ENCODE results near the gene TRPM8. TPM values are rescaled to one million over a fixed set of nuclear protein-coding genes. Genes with fewer than 3 reads are reported as not detected.

The TRPM8 gene
- total and polyA plus RNA-seq, 2 donors: 0.19 to 0.59 TPM

DNA sequence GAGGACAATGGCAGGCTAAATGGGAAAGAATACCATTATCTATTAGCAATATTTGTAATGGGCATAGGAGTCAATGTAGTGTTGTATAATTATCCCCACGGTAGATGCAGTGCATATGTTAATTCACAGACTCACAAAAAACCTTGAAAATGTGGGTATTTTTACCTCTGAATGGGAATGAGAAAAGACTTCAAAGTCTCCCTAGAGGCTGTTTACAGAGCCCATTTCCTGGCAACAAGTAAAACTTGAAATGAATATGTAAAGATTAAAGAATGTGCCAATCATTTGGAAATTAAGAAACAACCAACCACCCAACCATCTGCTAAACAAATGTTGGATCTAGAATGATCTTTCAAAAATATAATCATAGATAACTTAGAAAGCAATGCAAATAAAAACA lies 27.1 kb downstream of the TRPM8 start:
- Histone ChIP-seq H3K4me1 (ENCODE audit: control insufficient read depth in 2 of 2, insufficient read depth in 2 of 2, low read length in 2 of 2) (no peaks in the 10 kb centered on the region), H3K27me3 (ENCODE audit: control insufficient read depth in 2 of 2, insufficient read depth in 1 of 2, low read length in 1 of 2) (peaks cover 10 to 14% of the 10 kb centered on the region in 2 donors), H3K4me3 (ENCODE audit: low read length in 2 of 2) (no peak overlapping the region), H3K36me3 (ENCODE audit: control insufficient read depth in 2 of 2, insufficient read depth in 2 of 2, low read length in 1 of 2) (no peaks in the 10 kb centered on the region), H3K27ac (ENCODE audit: low read depth in 1 of 2, low read length in 1 of 2) (no peak overlapping the region), H3K9me3 (ENCODE audit: control insufficient read depth in 2 of 2, insufficient read depth in 1 of 2, low read length in 1 of 2) (no peaks in the 10 kb centered on the region)
- DNase-seq (ENCODE audit: low read depth in 6 of 9, low spot score in 9 of 9): no peak
- WGBS: 90% methylated on average over 1 of the region's 1 CpG

DNA sequence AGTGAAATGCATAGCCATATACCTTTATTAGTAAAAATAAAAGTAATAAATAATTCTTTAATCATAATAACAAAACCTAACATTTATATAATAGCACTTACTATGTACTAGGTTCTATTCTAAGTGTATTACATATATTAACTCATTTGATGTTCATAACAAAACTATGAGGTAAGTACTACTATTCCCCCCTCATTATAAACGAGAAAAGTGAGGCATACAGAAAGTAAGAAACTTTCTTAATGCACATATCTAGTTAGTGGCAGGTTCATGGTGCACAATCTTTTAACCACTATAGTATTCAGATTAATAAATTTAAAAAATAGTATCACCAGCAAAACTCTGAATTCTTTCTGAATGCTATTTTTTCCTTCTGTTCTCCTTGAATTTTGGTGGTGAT lies 27.5 kb downstream of the TRPM8 start:
- WGBS: 86% methylated on average over 1 of the region's 1 CpG
- Histone ChIP-seq H3K27me3 (ENCODE audit: control insufficient read depth in 2 of 2, insufficient read depth in 1 of 2, low read length in 1 of 2) (peaks cover 8 to 11% of the 10 kb centered on the region in 2 donors), H3K36me3 (ENCODE audit: control insufficient read depth in 2 of 2, insufficient read depth in 2 of 2, low read length in 1 of 2) (no peaks in the 10 kb centered on the region)

DNA sequence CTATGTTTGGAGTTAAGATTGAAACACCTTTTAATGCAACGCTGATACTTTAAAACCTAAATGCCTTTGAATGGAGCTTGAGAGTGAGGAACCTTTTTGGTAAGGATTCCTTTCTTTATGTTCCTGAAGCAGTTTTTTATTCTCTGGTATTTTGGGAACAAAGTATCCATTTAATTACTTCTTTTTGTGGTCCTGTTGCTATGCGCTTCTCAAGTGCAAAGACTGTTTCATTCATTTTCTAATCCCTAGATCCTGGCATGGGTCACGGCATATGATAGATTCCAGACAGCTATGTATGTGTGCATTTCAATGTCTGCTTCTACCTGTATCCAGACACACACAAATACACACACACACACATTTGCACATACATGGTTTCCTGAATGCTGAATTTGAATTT lies 28.0 kb downstream of the TRPM8 start:
- 96% methylated on average over 3 of the region's 3 CpGs for WGBS
- H3K27me3 ChIP-seq (ENCODE audit: control insufficient read depth in 2 of 2, insufficient read depth in 1 of 2, low read length in 1 of 2): peaks cover 5 to 9% of the 10 kb centered on the region in 2 donors
- H3K9me3 ChIP-seq (ENCODE audit: control insufficient read depth in 2 of 2, insufficient read depth in 1 of 2, low read length in 1 of 2): no peaks in the 10 kb centered on the region
- H3K4me3 ChIP-seq (ENCODE audit: low read length in 2 of 2): no peak overlapping the region
- H3K27ac ChIP-seq (ENCODE audit: low read depth in 1 of 2, low read length in 1 of 2): no peak overlapping the region
- no peak for DNase-seq (ENCODE audit: low read depth in 6 of 9, low spot score in 9 of 9)
- H3K36me3 ChIP-seq (ENCODE audit: control insufficient read depth in 2 of 2, insufficient read depth in 2 of 2, low read length in 1 of 2): no peaks in the 10 kb centered on the region
- no peaks in the 10 kb centered on the region for H3K4me1 ChIP-seq (ENCODE audit: control insufficient read depth in 2 of 2, insufficient read depth in 2 of 2, low read length in 2 of 2)

More for the DNA sequence above, 27.5 kb downstream of the TRPM8 start:
- H3K4me3 ChIP-seq (ENCODE audit: low read length in 2 of 2): no peak overlapping the region
- H3K27ac ChIP-seq (ENCODE audit: low read depth in 1 of 2, low read length in 1 of 2): no peak overlapping the region
- H3K4me1 ChIP-seq (ENCODE audit: control insufficient read depth in 2 of 2, insufficient read depth in 2 of 2, low read length in 2 of 2): no peaks in the 10 kb centered on the region
- no peak for DNase-seq (ENCODE audit: low read depth in 6 of 9, low spot score in 9 of 9)
- H3K9me3 ChIP-seq (ENCODE audit: control insufficient read depth in 2 of 2, insufficient read depth in 1 of 2, low read length in 1 of 2): no peaks in the 10 kb centered on the region

GRCh38 chr2:233950078-233950825 lies 33.1 kb downstream of the TRPM8 start:
- H3K27me3 ChIP-seq (ENCODE audit: control insufficient read depth in 2 of 2, insufficient read depth in 1 of 2, low read length in 1 of 2): no peaks in the 10 kb centered on the region
- WGBS: 87% methylated on average over 13 of the region's 13 CpGs

GRCh38 chr2:233952335-233952734 lies 35.2 kb downstream of the TRPM8 start:
- no peak overlapping the region for H3K27ac ChIP-seq (ENCODE audit: low read depth in 1 of 2, low read length in 1 of 2)
- 84% methylated on average over 7 of the region's 7 CpGs for WGBS
- no peaks in the 10 kb centered on the region for H3K27me3 ChIP-seq (ENCODE audit: control insufficient read depth in 2 of 2, insufficient read depth in 1 of 2, low read length in 1 of 2)
- H3K4me3 ChIP-seq (ENCODE audit: low read length in 2 of 2): no peak overlapping the region
- no peaks in the 10 kb centered on the region for H3K9me3 ChIP-seq (ENCODE audit: control insufficient read depth in 2 of 2, insufficient read depth in 1 of 2, low read length in 1 of 2)
- no peak for DNase-seq (ENCODE audit: low read depth in 6 of 9, low spot score in 9 of 9)
- H3K36me3 ChIP-seq (ENCODE audit: control insufficient read depth in 2 of 2, insufficient read depth in 2 of 2, low read length in 1 of 2): no peaks in the 10 kb centered on the region
- no peaks in the 10 kb centered on the region for H3K4me1 ChIP-seq (ENCODE audit: control insufficient read depth in 2 of 2, insufficient read depth in 2 of 2, low read length in 2 of 2)

More at GRCh38 chr2:233950078-233950825, 33.1 kb downstream of the TRPM8 start:
- Histone ChIP-seq H3K4me3 (ENCODE audit: low read length in 2 of 2) (no peak overlapping the region), H3K4me1 (ENCODE audit: control insufficient read depth in 2 of 2, insufficient read depth in 2 of 2, low read length in 2 of 2) (no peaks in the 10 kb centered on the region), H3K36me3 (ENCODE audit: control insufficient read depth in 2 of 2, insufficient read depth in 2 of 2, low read length in 1 of 2) (no peaks in the 10 kb centered on the region), H3K9me3 (ENCODE audit: control insufficient read depth in 2 of 2, insufficient read depth in 1 of 2, low read length in 1 of 2) (no peaks in the 10 kb centered on the region), H3K27ac (ENCODE audit: low read depth in 1 of 2, low read length in 1 of 2) (no peak overlapping the region)
- DNase-seq (ENCODE audit: low read depth in 6 of 9, low spot score in 9 of 9): no peak

DNA sequence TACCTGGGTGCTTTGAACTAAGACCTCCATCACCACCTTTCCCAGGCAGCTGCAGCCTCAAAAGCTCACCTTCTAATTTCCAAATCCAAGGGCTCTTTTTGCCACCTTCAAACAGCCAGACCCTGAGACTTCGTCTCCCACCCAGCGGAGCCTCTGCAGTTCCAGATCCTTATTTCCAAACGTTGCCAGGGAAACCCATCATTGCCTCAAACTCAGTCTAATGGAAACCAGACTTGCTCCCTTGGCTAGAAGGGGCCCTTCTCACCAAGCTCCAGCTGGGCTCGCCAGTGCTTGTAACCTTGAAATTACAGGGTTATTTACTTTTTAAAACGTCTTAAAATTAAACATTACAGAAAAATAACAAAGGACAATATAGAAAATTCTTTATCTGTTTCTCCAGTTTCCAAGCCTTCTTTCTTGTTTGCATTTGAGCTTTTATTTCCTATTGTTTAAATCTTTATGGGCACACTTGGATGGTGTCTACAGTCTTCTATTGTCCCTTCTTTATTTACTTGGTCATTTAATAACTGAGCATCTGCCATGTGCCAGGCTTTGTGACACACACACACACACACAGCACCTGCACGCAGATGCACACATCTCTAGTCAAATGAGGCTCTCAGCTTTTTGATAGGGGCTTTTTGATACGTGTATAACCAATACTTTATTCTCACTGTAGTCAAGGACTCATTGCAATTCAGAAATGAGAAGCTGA lies 36.1 kb downstream of the TRPM8 start:
- Histone ChIP-seq H3K4me3 (ENCODE audit: low read length in 2 of 2) (no peak overlapping the region), H3K27me3 (ENCODE audit: control insufficient read depth in 2 of 2, insufficient read depth in 1 of 2, low read length in 1 of 2) (no peaks in the 10 kb centered on the region), H3K9me3 (ENCODE audit: control insufficient read depth in 2 of 2, insufficient read depth in 1 of 2, low read length in 1 of 2) (no peaks in the 10 kb centered on the region), H3K4me1 (ENCODE audit: control insufficient read depth in 2 of 2, insufficient read depth in 2 of 2, low read length in 2 of 2) (no peaks in the 10 kb centered on the region), H3K27ac (ENCODE audit: low read depth in 1 of 2, low read length in 1 of 2) (no peak overlapping the region), H3K36me3 (ENCODE audit: control insufficient read depth in 2 of 2, insufficient read depth in 2 of 2, low read length in 1 of 2) (no peaks in the 10 kb centered on the region)
- no peak for DNase-seq (ENCODE audit: low read depth in 6 of 9, low spot score in 9 of 9)
- 82% methylated on average over 7 of the region's 7 CpGs for WGBS

DNA sequence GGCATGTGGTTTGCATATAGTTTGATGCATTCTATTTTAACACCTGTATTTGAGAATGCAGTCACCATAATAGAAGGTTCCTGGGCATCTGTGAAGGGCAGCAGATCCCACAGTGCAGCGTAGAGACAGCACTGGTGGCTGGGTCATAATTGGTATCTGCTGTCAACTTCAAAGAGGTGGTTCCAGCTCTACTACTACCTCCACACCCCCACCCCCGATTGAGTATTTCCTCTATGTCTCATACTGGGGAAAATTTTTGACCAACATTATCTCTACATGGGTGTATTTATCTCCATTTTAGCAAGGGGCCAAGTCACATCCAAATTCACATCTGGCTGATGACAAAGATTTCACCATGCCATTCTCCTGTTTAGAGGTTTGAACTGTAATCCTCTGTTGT lies 43.0 kb downstream of the TRPM8 start:
- H3K36me3 ChIP-seq (ENCODE audit: control insufficient read depth in 2 of 2, insufficient read depth in 2 of 2, low read length in 1 of 2): no peaks in the 10 kb centered on the region
- H3K9me3 ChIP-seq (ENCODE audit: control insufficient read depth in 2 of 2, insufficient read depth in 1 of 2, low read length in 1 of 2): no peaks in the 10 kb centered on the region
- no peaks in the 10 kb centered on the region for H3K4me1 ChIP-seq (ENCODE audit: control insufficient read depth in 2 of 2, insufficient read depth in 2 of 2, low read length in 2 of 2)
- H3K27me3 ChIP-seq (ENCODE audit: control insufficient read depth in 2 of 2, insufficient read depth in 1 of 2, low read length in 1 of 2): no peaks in the 10 kb centered on the region
- H3K27ac ChIP-seq (ENCODE audit: low read depth in 1 of 2, low read length in 1 of 2): no peak overlapping the region
- 98% methylated on average over 2 of the region's 2 CpGs for WGBS
- no peak for DNase-seq (ENCODE audit: low read depth in 6 of 9, low spot score in 9 of 9)
- H3K4me3 ChIP-seq (ENCODE audit: low read length in 2 of 2): no peak overlapping the region

- H3K36me3 ChIP-seq (ENCODE audit: control insufficient read depth in 2 of 2, insufficient read depth in 2 of 2, low read length in 1 of 2): no peaks in the 10 kb centered on the region
- peaks cover 0 to 5% of the 10 kb centered on the region in 2 donors for H3K4me1 ChIP-seq (ENCODE audit: control insufficient read depth in 2 of 2, insufficient read depth in 2 of 2, low read length in 2 of 2)
- H3K27ac ChIP-seq (ENCODE audit: low read depth in 1 of 2, low read length in 1 of 2): no peak overlapping the region
- 94% methylated on average over 7 of the region's 7 CpGs for WGBS
- no peak overlapping the region for H3K4me3 ChIP-seq (ENCODE audit: low read length in 2 of 2)
- no peaks in the 10 kb centered on the region for H3K27me3 ChIP-seq (ENCODE audit: control insufficient read depth in 2 of 2, insufficient read depth in 1 of 2, low read length in 1 of 2)
- DNase-seq (ENCODE audit: low read depth in 6 of 9, low spot score in 9 of 9): no peak
- no peaks in the 10 kb centered on the region for H3K9me3 ChIP-seq (ENCODE audit: control insufficient read depth in 2 of 2, insufficient read depth in 1 of 2, low read length in 1 of 2)
Observed at GRCh38 chr2:233961905-233962304, 44.7 kb downstream of the TRPM8 start.

GRCh38 chr2:233964581-233964980 lies 47.4 kb downstream of the TRPM8 start:
- no peaks in the 10 kb centered on the region for H3K27me3 ChIP-seq (ENCODE audit: control insufficient read depth in 2 of 2, insufficient read depth in 1 of 2, low read length in 1 of 2)
- H3K9me3 ChIP-seq (ENCODE audit: control insufficient read depth in 2 of 2, insufficient read depth in 1 of 2, low read length in 1 of 2): no peaks in the 10 kb centered on the region
- H3K4me1 ChIP-seq (ENCODE audit: control insufficient read depth in 2 of 2, insufficient read depth in 2 of 2, low read length in 2 of 2): peaks cover 12 to 22% of the 10 kb centered on the region in 2 donors
- 97% methylated on average over 9 of the region's 9 CpGs for WGBS
- H3K36me3 ChIP-seq (ENCODE audit: control insufficient read depth in 2 of 2, insufficient read depth in 2 of 2, low read length in 1 of 2): no peaks in the 10 kb centered on the region
- DNase-seq (ENCODE audit: low read depth in 6 of 9, low spot score in 9 of 9): no peak
- no peak overlapping the region for H3K4me3 ChIP-seq (ENCODE audit: low read length in 2 of 2)
- no peak overlapping the region for H3K27ac ChIP-seq (ENCODE audit: low read depth in 1 of 2, low read length in 1 of 2)

Data from thymus (tissue), 11 donors.